T-helper 22 cell (primary cell): ENCODE results near the gene CD53.

Experiments
- DNase-seq: peaks from one replicate; pipeline ENCODE4 v3.0.0-alpha.2; 2020; ENCODE audit warnings: low read depth

CD53 gene

GRCh38 chr1:110876748-110877341 lies 3.9 kb downstream of the CD53 start:
- DNase-seq = no peak

- no peak for DNase-seq
Observed at GRCh38 chr1:110877364-110877763, 4.4 kb downstream of the CD53 start.

- DNase-seq = no peak
Observed at GRCh38 chr1:110877776-110878175, 4.8 kb downstream of the CD53 start.

- DNase-seq = no peak
Observed at GRCh38 chr1:110878591-110878990, 5.6 kb downstream of the CD53 start.

- DNase-seq = no peak
Observed at GRCh38 chr1:110878993-110879392, 6.0 kb downstream of the CD53 start.

- peak; percentile 53 for DNase-seq
Observed at GRCh38 chr1:110879758-110880606, 7.0 kb downstream of the CD53 start.

GRCh38 chr1:110880708-110881374 lies 7.9 kb downstream of the CD53 start:
- DNase-seq = peak; percentile 67

- DNase-seq = no peak
Observed at GRCh38 chr1:110888049-110888448, 15.1 kb downstream of the CD53 start.

- DNase-seq = no peak
Observed at GRCh38 chr1:110888641-110889040, 15.7 kb downstream of the CD53 start.

- no peak for DNase-seq
Observed at GRCh38 chr1:110890474-110891196, 17.7 kb downstream of the CD53 start.

- no peak for DNase-seq
Observed at GRCh38 chr1:110893908-110894490, 21.1 kb downstream of the CD53 start.

GRCh38 chr1:110896090-110896489 lies 23.1 kb downstream of the CD53 start:
- DNase-seq = no peak

- no peak for DNase-seq
Observed at GRCh38 chr1:110897681-110898080, 24.7 kb downstream of the CD53 start.

- DNase-seq = no peak
Observed at GRCh38 chr1:110898734-110899457, 25.9 kb downstream of the CD53 start.

- DNase-seq = no peak
Observed at GRCh38 chr1:110899458-110899843, 26.5 kb downstream of the CD53 start.

GRCh38 chr1:110902820-110903463 lies 30.0 kb downstream of the CD53 start:
- no peak for DNase-seq

GRCh38 chr1:110903853-110904500 lies 31.0 kb downstream of the CD53 start:
- no peak for DNase-seq

- DNase-seq = no peak
Observed at GRCh38 chr1:110912784-110913183, 39.8 kb downstream of the CD53 start.

GRCh38 chr1:110914676-110915075 lies 41.7 kb downstream of the CD53 start:
- DNase-seq = no peak

GRCh38 chr1:110915804-110916203 lies 42.9 kb downstream of the CD53 start:
- no peak for DNase-seq
